CD4-positive, alpha-beta T cell (primary cell): ENCODE results near the gene SFSWAP. TPM values are rescaled to one million over a fixed set of nuclear protein-coding genes. Genes with fewer than 3 reads are reported as not detected.
A peak's percentile ranks its signal among the peaks of the same experiment; 100 is the strongest.
"Not testable (repeated sequence)": the region's sequence is repeated elsewhere in the genome, so short reads cannot be mapped to it uniquely, and the experiment has no call there.

Source experiments
- ATAC-seq: fragments of 200-7000 bp; cut with Tn5 transposase; one replicate; pipeline ENCODE4 v1.10.0; 2022; ENCODE audit warnings: mild to moderate bottlenecking; ENCODE audit not compliant: poor library complexity
- CTCF ChIA-PET: fragments of 350-600 bp; sonication (Branson Sonifier 250); formaldehyde crosslinking; loops from one replicate; lab custom pipeline; 2021; ENCODE audit warnings: antibody characterized with exemption, inconsistent platforms; lab: Charles Lee
- POLR2A ChIA-PET: fragments of 350-600 bp; sonication (Branson Sonifier 250); formaldehyde crosslinking; loops from one replicate; lab custom pipeline; 2021; ENCODE audit warnings: antibody characterized with exemption, inconsistent platforms; lab: Charles Lee
- DNase-seq, 14 experiments: peaks; one replicate each; pipeline ENCODE4 v3.0.0-alpha.2; 2013 to 2020; ENCODE audit warnings: mixed read lengths in 2 of 14
- H3K27ac ChIP-seq, 2 donors: one replicate each; pipeline versions ENCODE4 v1.5.1 to v1.7.0; 2013; ENCODE audit warnings: low read length in 2 of 2, low read depth in 1 of 2, mild to moderate bottlenecking in 1 of 2
- H3K27me3 ChIP-seq, 2 experiments: 1 replicate in 1 of 2; 2 replicates in 1 of 2; pipeline versions ENCODE4 v1.6.1 to v1.7.0; 2013; ENCODE audit warnings: low read length in 2 of 2, control low read depth in 1 of 2, mild to moderate bottlenecking in 1 of 2, moderate library complexity in 1 of 2; ENCODE audit not compliant: insufficient read depth in 2 of 2, control insufficient read depth in 1 of 2
- H3K36me3 ChIP-seq: one replicate; pipeline ENCODE4 v1.6.1; 2013; ENCODE audit warnings: low read length, control low read depth; ENCODE audit not compliant: insufficient read depth
- H3K4me1 ChIP-seq: one replicate; pipeline ENCODE4 v1.6.1; 2013; ENCODE audit warnings: low read length, control low read depth; ENCODE audit not compliant: insufficient read depth
- H3K4me3 ChIP-seq: one replicate; pipeline ENCODE4 v1.5.1; 2013; ENCODE audit warnings: mild to moderate bottlenecking, low read length, moderate library complexity
- H3K9me3 ChIP-seq, 2 experiments: 1 replicate in 1 of 2; 2 replicates in 1 of 2; pipeline versions ENCODE4 v1.6.1 to v1.7.0; 2013; ENCODE audit warnings: low read length in 2 of 2, mild to moderate bottlenecking in 2 of 2, control low read depth in 1 of 2, moderate library complexity in 1 of 2; ENCODE audit not compliant: control insufficient read depth in 1 of 2, insufficient read depth in 1 of 2
- H3K27ac Mint-ChIP-seq: one replicate; pipeline ENCODE4 v1.8.0; 2020; ENCODE audit warnings: mixed read lengths
- H3K27me3 Mint-ChIP-seq: one replicate; pipeline ENCODE4 v1.8.0; 2021; ENCODE audit warnings: mixed read lengths
- H3K36me3 Mint-ChIP-seq: one replicate; pipeline ENCODE4 v1.8.0; 2021; ENCODE audit warnings: low read depth, mixed read lengths
- H3K4me1 Mint-ChIP-seq: one replicate; pipeline ENCODE4 v1.8.0; 2021; ENCODE audit warnings: low read depth, mixed read lengths
- H3K4me3 Mint-ChIP-seq: one replicate; pipeline ENCODE4 v1.8.0; 2020; ENCODE audit warnings: mild to moderate bottlenecking, mixed read lengths
- H3K9me3 Mint-ChIP-seq: one replicate; pipeline ENCODE4 v1.8.0; 2020; ENCODE audit warnings: mixed read lengths
- intact Hi-C, 2 experiments: fragments of 100-400 bp; cut with DNase I in 1 of 2; cut with micrococcal nuclease in 1 of 2; formaldehyde crosslinking; loops; one replicate each; pipeline versions ENCODE4 v1.15.1 to v1.9.0; 2023 to 2025; cut with DNase I, micrococcal nuclease
- total RNA-seq, 174 experiments: library from RNA in 2 of 174; stranded (reverse) in 2 of 174; gene quantifications; one replicate each; pipeline ENCODE4 v1.2.3 and lab custom pipeline; 2021 to 2026
- TF ChIP-seq, protein P1 (sequence below): fragments of 200-600 bp; IDR thresholded peaks from one replicate; pipeline ENCODE4 v1.8.0; 2022; ENCODE audit warnings: antibody characterized with exemption, mild to moderate bottlenecking

Gene SFSWAP
- total RNA-seq, 2 experiments from 2014 or later: 88.7 to 98.4 TPM

GRCh38 chr12:131677699-131678098, 33.2 kb upstream of the SFSWAP start:
- H3K9me3 Mint-ChIP-seq: peaks cover 2% of the 10 kb centered on the region
- TF ChIP-seq, protein P1, sequence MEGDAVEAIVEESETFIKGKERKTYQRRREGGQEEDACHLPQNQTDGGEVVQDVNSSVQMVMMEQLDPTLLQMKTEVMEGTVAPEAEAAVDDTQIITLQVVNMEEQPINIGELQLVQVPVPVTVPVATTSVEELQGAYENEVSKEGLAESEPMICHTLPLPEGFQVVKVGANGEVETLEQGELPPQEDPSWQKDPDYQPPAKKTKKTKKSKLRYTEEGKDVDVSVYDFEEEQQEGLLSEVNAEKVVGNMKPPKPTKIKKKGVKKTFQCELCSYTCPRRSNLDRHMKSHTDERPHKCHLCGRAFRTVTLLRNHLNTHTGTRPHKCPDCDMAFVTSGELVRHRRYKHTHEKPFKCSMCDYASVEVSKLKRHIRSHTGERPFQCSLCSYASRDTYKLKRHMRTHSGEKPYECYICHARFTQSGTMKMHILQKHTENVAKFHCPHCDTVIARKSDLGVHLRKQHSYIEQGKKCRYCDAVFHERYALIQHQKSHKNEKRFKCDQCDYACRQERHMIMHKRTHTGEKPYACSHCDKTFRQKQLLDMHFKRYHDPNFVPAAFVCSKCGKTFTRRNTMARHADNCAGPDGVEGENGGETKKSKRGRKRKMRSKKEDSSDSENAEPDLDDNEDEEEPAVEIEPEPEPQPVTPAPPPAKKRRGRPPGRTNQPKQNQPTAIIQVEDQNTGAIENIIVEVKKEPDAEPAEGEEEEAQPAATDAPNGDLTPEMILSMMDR: no peak
- POLR2A ChIA-PET: no interaction called here
- H3K36me3 Mint-ChIP-seq: no peaks in the 10 kb centered on the region
- DNase-seq: peak in 1 of 14 experiments; percentile 15
- Histone ChIP-seq H3K4me1 (peaks cover 17% of the 10 kb centered on the region), H3K27me3 (no peaks in the 10 kb centered on the region), H3K27ac (no peak overlapping the region), H3K9me3 (peaks cover 5 to 17% of the 10 kb centered on the region in 2 experiments), H3K36me3 (no peaks in the 10 kb centered on the region), H3K4me3 (no peak overlapping the region)
- H3K27me3 Mint-ChIP-seq: no peaks in the 10 kb centered on the region
- H3K27ac Mint-ChIP-seq: no peak overlapping the region
- intact Hi-C loops: no loop called here
- no peak overlapping the region for H3K4me3 Mint-ChIP-seq
- no peak for ATAC-seq
- H3K4me1 Mint-ChIP-seq: peaks cover 7% of the 10 kb centered on the region
- CTCF ChIA-PET: no interaction called here

DNA sequence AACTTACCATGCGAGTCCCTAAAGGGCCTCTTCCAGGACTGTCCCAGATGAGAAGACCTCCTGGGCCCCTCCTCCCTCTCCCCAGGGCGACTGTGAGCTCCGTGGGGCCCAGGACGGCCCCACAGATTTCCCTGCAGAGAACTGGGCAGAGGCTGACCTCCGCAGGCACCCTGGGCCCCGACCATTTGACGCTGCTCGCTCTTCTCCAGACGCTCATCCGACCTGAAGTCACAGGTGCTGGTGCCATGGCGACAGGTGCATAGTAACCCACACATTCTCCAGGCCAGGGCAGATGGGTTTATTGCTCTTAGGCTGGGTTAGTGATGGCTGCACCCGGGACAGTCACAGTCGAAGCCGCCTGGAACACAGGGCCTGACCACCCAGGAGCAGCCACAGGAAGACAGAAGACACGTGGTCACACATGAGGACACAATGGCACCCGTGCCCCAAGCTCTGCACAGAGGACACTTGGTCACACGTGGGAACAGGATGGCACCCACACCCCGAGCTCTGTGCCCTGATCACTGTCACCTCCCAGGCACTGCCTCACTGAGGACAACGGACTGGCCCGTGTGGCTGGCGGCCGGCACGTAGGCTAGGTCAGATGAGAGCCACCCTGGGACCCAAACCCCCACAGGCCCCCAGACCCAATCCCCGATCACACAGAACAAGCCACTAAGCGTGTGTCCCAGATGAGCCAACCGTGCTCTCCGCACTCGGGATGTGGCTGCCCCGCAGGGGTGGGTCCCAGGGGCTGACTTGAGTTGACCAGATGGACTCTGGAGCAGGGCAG, 32.3 kb upstream of the SFSWAP start:
- Histone ChIP-seq H3K4me1 (peaks cover 17% of the 10 kb centered on the region), H3K9me3 (peaks cover 5 to 16% of the 10 kb centered on the region in 2 experiments)
- H3K4me1 Mint-ChIP-seq, H3K36me3 Mint-ChIP-seq, H3K27me3 Mint-ChIP-seq, H3K27ac Mint-ChIP-seq, H3K4me3 Mint-ChIP-seq, ATAC-seq, POLR2A ChIA-PET, H3K9me3 Mint-ChIP-seq, CTCF ChIA-PET, H3K36me3 ChIP-seq, H3K4me3 ChIP-seq, intact Hi-C loops, H3K27me3 ChIP-seq, H3K27ac ChIP-seq: not testable (repeated sequence)
- peak in 1 of 14 experiments; percentile 21 for DNase-seq

DNA sequence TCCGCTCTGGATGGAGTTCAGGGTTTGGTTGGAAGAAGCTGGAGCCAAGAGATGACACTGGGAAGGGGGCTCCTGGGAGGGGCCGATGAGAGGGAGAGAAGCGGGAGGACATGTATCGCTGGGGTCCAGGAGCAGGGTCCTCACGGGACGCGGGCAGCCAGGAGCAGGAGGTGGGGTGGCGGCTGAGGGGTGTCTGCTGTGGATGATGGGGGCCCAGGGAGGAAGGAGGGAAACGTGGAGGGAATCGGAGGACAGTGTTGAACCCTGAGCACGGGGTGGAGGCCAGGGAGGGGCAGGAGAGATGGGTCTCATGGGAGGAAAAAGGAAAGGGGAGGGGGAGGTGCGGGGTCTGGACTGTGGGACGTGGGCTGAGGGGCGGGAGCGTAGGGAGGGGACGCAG, 31.7 kb upstream of the SFSWAP start:
- DNase-seq: peak in 1 of 14 experiments; percentile 16
- H3K4me3 ChIP-seq, H3K27ac ChIP-seq, H3K36me3 ChIP-seq, CTCF ChIA-PET, H3K27ac Mint-ChIP-seq, intact Hi-C loops, H3K27me3 Mint-ChIP-seq, ATAC-seq, H3K27me3 ChIP-seq, H3K4me1 Mint-ChIP-seq, H3K36me3 Mint-ChIP-seq, POLR2A ChIA-PET, H3K9me3 Mint-ChIP-seq, H3K4me3 Mint-ChIP-seq: not testable (repeated sequence)
- Histone ChIP-seq H3K9me3 (peaks cover 3 to 17% of the 10 kb centered on the region in 2 experiments), H3K4me1 (peaks cover 17% of the 10 kb centered on the region)

DNA sequence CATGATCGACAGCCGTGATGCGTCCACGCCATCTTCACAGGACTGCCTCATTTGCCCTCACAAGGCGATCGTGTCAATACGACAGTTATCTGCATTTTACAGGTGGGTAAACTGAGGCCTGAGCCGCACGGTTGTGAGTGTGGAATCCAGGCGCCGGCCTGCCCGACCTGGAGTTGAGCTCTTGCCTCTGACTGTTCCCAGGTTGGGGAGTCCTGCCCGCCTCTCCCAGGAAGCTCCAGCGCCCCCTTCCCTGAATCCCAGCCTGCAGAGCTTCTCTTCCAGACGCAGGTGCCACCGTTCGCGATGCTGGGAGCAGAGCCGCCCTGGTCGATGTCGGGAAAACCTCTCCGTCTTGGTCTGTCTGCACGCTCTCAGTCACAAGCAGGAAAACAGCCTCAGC, 31.1 kb upstream of the SFSWAP start:
- H3K27me3 ChIP-seq, H3K36me3 ChIP-seq, POLR2A ChIA-PET, H3K27me3 Mint-ChIP-seq, CTCF ChIA-PET, H3K4me3 ChIP-seq, H3K27ac ChIP-seq, H3K36me3 Mint-ChIP-seq, ATAC-seq, H3K27ac Mint-ChIP-seq, intact Hi-C loops, H3K4me3 Mint-ChIP-seq, H3K4me1 Mint-ChIP-seq, DNase-seq, H3K9me3 Mint-ChIP-seq: not testable (repeated sequence)
- H3K4me1 ChIP-seq: peaks cover 17% of the 10 kb centered on the region
- peaks cover 0 to 14% of the 10 kb centered on the region in 2 experiments for H3K9me3 ChIP-seq

DNA sequence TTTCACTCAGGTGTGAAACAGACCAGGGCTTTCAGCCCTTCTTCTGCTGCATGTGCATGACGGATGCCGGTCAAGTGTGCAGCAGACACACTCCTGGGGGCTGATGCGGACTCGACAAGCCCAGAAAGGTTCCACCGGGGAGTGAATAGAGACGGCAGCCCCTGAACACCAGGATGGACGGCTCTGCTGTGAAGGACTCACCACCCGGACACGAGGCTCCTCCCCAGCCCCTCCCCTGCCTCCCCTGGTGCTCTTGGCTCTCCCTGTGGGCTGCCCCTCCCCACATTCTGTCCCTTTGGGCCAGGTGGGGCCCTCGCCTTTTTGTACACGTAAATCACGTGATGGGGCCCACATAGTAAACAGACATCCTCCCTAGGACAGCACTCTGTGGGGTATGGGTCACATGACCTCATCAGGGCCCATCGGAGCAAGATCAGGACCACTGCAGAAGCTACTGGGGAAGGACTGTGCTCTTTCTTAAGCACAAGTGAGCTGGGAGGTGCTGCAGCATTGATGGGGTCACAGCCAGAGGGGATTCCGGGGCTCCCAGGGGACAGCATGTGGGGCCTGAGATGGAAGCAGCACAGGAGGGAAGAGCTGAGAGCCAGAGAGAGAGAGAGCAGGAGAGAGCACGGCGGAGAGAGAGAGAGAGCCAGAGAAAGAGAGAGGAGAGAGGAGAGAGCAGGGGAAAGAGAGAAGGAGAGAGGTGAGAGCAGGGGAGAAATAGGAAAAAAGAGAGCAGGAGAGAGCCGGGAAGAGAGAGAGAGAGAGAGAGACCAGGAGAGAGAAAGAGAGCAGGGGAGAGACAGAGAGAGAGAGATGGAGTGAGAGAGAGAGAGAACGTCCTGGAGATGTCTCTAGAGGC, 30.3 kb upstream of the SFSWAP start:
- H3K27ac ChIP-seq, POLR2A ChIA-PET, CTCF ChIA-PET, H3K27me3 ChIP-seq, H3K27me3 Mint-ChIP-seq, H3K36me3 ChIP-seq, H3K27ac Mint-ChIP-seq, intact Hi-C loops, ATAC-seq, H3K36me3 Mint-ChIP-seq, H3K4me3 Mint-ChIP-seq, H3K4me1 Mint-ChIP-seq, H3K9me3 Mint-ChIP-seq, H3K4me3 ChIP-seq: not testable (repeated sequence)
- peak in 1 of 14 experiments; percentile 11 for DNase-seq
- H3K9me3 ChIP-seq: peaks cover 0 to 14% of the 10 kb centered on the region in 2 experiments
- peaks cover 17% of the 10 kb centered on the region for H3K4me1 ChIP-seq
